ENCODE data around the gene LRRN1.

Gene LRRN1

GRCh38 chr3:3783696-3784095 is 15.5 kb upstream of the LRRN1 start:
- TF ChIP-seq SIN3A (IDR thresholded peaks at IDR 0.05; ENCODE audit: borderline replicate concordance, insufficient read depth, low read length) (no peak), FOXP2 (optimal IDR thresholded peaks at IDR 0.05; ENCODE audit: borderline replicate concordance, extremely low read depth, extremely low read length, insufficient read depth) (no peak), POLR2AphosphoS5 (IDR thresholded peaks at IDR 0.05; ENCODE audit: low read depth, low read length) (no peak), TAF1 (IDR thresholded peaks at IDR 0.05; ENCODE audit: borderline replicate concordance, insufficient read depth, low read length) (no peak), REST (IDR thresholded peaks at IDR 0.05; ENCODE audit: insufficient read depth in 1 of 2, low read depth in 2 of 2, low read length in 2 of 2) (no peak)

- TF ChIP-seq SIN3A (IDR thresholded peaks at IDR 0.05; ENCODE audit: borderline replicate concordance, insufficient read depth, low read length) (no peak), FOXP2 (optimal IDR thresholded peaks at IDR 0.05; ENCODE audit: borderline replicate concordance, extremely low read depth, extremely low read length, insufficient read depth) (no peak), TAF1 (IDR thresholded peaks at IDR 0.05; ENCODE audit: borderline replicate concordance, insufficient read depth, low read length) (no peak), POLR2AphosphoS5 (IDR thresholded peaks at IDR 0.05; ENCODE audit: low read depth, low read length) (no peak), REST (IDR thresholded peaks at IDR 0.05; ENCODE audit: insufficient read depth in 1 of 2, low read depth in 2 of 2, low read length in 2 of 2) (no peak)
Measured at GRCh38 chr3:3792391-3792790, 6.8 kb upstream of the LRRN1 start.

- TF ChIP-seq POLR2AphosphoS5 (IDR thresholded peaks at IDR 0.05; ENCODE audit: low read depth, low read length) (no peak), TAF1 (IDR thresholded peaks at IDR 0.05; ENCODE audit: borderline replicate concordance, insufficient read depth, low read length) (no peak), FOXP2 (optimal IDR thresholded peaks at IDR 0.05; ENCODE audit: borderline replicate concordance, extremely low read depth, extremely low read length, insufficient read depth) (no peak), REST (IDR thresholded peaks at IDR 0.05; ENCODE audit: insufficient read depth in 1 of 2, low read depth in 2 of 2, low read length in 2 of 2) (no peak), SIN3A (IDR thresholded peaks at IDR 0.05; ENCODE audit: borderline replicate concordance, insufficient read depth, low read length) (no peak)
Measured at GRCh38 chr3:3798631-3799113, 559 bp upstream of the LRRN1 start.

- TF ChIP-seq SIN3A (IDR thresholded peaks at IDR 0.05; ENCODE audit: borderline replicate concordance, insufficient read depth, low read length) (no peak), POLR2AphosphoS5 (IDR thresholded peaks at IDR 0.05; ENCODE audit: low read depth, low read length) (no peak), REST (IDR thresholded peaks at IDR 0.05; ENCODE audit: insufficient read depth in 1 of 2, low read depth in 2 of 2, low read length in 2 of 2) (no peak), FOXP2 (optimal IDR thresholded peaks at IDR 0.05; ENCODE audit: borderline replicate concordance, extremely low read depth, extremely low read length, insufficient read depth) (no peak), TAF1 (IDR thresholded peaks at IDR 0.05; ENCODE audit: borderline replicate concordance, insufficient read depth, low read length) (no peak)
Measured at GRCh38 chr3:3800080-3800455, 837 bp downstream of the LRRN1 start.

All from PFSK-1 (cell line).